Stimulated activated CD8-positive, alpha-beta memory T cell treated with anti-CD3 and anti-CD28 coated beads, Interleukin-12 subunit alpha, Interleukin-12 subunit beta, amount 100 ng/mL, for 24 hours (primary cell): ENCODE measurements around the gene SLK.

Experiments used
- DNase-seq: peaks from one replicate; pipeline ENCODE4 v3.0.0-alpha.2; 2020; ENCODE audit errors: extremely low read depth

Gene SLK

DNA sequence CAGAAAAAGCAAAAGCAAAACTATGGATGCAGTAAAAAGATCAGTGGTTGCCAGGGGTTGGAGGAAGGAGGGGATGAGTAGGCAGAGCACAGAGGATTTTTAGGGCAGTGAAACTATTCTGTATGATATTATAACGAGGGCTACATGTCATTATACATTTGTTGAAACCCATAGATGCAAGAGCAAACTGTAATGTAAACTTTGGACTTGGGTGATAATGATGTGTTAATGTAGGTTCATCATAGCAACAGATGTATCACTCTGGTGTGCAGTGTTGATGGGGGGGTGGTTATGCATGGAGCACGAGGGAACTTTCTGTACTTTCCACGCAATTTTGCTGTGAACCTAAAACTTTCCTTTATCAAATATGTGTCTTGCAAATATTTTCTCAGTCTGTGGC is 23.2 kb downstream of the SLK start:
- DNase-seq, result no peak

- no peak for DNase-seq
Measured at GRCh38 chr10:103990531-103990930, 23.6 kb downstream of the SLK start.

- DNase-seq, result no peak
Measured at GRCh38 chr10:103991393-103992128, 24.6 kb downstream of the SLK start.

GRCh38 chr10:103995134-103995533 is 28.2 kb downstream of the SLK start:
- DNase-seq, result no peak

DNA sequence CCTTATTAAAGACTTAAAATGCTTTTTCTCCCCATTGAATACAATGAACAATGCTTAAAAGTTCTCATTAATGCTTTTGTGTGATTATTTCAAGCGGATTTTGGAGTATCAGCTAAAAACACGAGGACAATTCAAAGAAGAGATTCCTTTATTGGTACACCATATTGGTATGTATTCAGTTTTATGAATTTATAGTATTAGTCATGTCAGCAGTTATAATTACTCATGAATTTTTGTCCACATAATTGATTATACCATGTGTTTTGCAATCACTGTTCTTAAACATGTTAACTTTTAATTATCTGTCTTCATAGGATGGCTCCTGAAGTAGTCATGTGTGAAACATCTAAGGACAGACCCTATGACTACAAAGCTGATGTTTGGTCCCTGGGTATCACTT is 31.9 kb downstream of the SLK start:
- DNase-seq, result no peak

GRCh38 chr10:104002911-104003310 is 36.0 kb downstream of the SLK start:
- no peak for DNase-seq

DNA sequence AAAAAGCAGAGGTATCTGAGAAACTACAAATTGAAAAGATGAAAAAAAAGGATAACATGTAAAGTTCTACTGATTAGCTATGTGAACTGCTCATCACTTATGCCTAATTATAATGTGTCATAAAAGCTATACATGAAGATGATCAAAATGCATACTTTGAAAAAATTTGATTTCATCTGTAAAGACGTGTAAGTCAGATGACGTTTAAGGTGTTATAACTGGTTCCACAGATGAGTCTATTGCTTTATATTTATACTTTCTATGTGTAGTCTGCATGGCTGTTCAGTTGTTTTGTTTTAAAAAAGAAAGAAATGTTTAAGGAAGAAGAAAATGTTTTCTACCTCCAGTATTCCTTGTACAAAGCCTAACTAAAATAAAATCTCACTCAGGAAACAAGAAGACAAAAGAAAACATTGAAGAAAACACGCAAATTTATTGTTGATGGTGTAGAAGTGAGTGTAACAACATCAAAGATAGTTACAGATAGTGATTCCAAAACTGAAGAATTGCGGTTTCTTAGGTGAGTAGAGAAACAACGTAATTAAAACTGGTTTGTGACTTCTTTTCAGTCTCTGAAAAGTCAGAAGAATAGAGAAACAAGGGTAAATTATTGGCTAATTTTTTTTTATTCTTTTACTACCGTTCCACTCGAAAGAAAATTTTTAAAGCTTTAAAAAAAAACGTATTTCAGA is 38.4 kb downstream of the SLK start:
- no peak for DNase-seq

- no peak for DNase-seq
Measured at GRCh38 chr10:104011904-104012303, 45.0 kb downstream of the SLK start.

DNA sequence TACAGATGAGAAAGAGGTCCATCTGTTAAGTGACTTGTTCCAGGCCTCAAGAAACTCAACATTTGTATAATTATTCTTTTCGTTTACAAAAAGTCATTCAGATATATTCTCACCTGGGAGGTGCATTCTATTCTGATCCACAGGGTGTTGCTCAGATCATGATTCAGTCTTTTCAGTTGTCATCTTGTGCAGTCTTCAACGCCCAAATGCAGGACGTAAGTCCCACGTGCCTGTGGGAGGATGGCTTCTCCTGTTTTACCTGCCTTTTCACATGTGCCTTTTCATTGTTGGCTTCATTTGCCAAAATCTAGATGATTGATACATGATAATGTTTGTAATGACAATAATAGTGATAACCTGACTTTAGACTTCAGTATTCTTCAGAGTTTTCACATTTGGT is 46.5 kb downstream of the SLK start:
- no peak for DNase-seq

GRCh38 chr10:104014176-104014575 is 47.2 kb downstream of the SLK start:
- no peak for DNase-seq

DNA sequence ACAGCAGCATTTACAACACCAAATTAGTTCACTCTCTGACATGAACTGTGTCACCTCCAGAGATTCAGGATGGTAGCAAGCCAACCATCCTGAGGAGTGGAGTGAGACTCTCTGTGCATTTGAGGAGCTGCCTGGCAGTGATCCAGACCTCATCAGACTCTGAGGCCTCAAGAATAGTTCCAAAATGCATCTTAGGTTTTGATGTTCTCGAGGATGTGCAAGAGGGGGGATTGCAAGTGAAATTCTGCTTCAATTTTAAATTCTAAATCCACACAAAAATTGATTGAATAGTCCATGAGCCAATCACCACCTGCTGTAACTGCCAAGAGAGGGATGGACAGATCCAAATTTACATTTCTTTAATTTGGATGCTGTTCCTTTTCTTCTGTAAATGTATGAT is 49.7 kb downstream of the SLK start:
- DNase-seq, result no peak

DNA sequence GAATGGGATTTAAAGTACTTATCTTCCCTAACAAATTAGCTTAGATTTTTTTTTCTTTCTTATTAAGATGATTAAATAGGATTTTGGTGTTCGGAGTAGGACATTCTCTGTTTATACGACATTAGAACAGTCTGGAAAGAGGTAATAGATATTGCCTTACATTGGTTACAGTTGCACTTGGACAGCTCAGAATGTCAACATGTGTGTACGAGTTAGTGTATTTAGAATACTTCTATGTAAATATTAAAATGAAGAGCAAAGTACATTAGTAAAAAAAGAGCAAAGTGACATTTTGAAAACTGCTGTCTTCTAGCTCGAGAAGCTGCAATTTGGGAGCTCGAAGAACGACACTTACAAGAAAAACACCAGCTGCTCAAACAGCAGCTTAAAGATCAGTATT is 51.5 kb downstream of the SLK start:
- DNase-seq, result no peak

DNA sequence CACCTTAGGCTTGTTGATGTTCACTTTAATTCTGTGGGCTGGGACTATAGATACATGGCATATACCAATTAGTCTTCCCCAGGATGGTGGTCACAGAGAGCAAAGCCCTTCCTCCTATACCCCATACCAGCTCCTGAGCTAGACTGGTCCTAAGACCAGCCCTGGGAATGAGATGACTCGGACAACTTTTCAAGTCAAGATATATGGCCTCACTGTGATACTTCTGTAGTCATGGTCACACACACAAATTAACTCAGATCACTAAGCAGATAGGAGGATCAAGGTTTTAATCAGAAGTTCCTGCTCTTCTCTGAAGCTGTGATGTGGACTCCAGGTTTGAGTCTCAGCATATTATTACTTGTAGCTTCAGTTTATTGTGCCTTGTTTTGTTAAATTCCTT is 53.1 kb downstream of the SLK start:
- no peak for DNase-seq

DNA sequence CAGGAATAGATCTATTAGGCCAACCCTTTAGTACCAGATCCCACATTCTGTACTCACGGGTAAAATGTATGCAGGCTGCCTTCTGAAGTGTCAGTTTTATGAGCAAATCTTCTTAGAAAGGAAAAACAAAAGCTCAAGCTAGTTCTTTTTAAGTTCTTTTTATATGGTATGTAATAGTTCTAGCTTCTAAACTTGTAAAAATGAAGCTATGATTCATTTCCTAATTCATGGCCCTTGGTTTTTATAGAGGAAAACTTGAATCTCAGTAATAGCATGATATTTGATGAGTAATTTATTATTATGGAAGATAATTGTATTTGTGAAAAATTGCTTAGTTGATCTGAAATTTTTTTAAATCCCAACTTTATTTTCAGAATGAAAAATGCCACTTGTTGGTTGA is 54.3 kb downstream of the SLK start:
- no peak for DNase-seq

DNA sequence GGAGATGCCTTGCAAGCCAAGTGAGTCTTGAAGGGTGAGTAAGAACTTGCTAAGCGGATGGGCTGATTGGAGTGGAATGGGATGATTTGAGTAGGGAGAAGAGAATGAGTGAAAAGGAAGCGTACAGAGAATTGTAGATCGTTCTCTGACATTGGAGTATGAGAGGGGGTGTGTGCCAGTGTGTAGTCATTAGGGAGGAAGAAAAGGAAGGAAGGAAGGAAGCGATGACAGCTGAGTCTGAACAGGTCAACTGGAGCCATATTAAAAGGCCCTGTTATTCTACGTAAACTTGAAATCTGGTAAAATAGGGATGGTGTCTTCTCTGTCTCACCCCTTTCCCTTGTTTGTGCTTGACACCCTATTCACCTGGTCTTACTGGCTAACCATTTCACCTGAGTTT is 55.1 kb downstream of the SLK start:
- DNase-seq, result no peak

DNA sequence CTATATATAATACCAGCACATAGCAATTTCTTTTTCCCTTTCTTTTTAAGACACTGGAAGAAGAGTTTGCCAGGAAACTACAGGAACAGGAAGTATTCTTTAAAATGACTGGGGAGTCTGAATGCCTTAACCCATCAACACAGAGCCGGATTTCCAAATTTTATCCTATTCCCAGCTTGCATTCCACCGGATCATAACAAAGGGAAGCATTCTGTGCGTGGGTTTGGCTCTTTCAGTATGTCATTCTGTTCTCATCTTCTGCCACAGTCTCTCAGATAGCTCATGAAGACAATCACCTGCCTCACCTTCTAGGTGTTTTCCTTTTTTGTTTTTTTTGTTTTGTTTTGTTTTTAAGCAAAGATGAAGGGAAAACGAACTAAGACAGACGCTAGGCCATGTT is 58.6 kb downstream of the SLK start:
- no peak for DNase-seq

DNA sequence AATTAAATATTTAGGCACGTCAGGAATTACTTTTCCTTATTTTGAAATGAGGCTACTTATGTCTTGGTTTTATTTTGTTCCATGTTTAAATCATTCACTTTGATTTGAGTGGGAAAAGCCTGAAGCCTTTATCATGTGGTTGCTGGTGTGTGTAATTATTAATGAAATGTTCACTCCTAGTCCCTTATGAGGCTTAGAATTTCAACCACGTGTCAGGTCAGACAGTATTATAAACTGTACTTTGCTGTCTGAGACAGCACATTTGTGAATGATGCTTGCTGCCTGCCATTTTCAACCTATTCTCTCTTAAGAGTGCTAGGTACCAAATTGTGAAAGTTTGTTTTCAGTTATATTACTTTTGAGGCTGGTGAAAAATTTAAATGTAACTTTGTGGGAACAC is 59.8 kb downstream of the SLK start:
- no peak for DNase-seq

DNA sequence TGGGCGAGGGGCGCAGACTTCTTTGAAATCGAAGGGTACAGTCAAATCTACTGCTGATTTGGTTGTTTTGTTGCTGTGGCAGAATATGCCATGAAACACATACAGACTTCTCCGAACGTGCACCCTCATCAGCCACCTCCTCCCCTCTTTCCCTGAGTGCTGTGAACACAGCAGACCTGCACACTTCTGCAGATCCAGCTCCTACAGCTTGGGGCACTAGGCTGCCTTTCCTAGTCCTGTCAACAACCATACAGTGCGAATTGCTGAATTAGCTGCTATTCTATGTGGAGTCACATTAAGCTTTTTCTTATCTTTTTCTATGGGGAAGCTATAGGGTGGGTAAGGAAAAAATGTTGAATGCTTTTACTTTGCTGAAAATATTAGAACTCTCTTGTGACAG is 61.2 kb downstream of the SLK start:
- no peak for DNase-seq

DNA sequence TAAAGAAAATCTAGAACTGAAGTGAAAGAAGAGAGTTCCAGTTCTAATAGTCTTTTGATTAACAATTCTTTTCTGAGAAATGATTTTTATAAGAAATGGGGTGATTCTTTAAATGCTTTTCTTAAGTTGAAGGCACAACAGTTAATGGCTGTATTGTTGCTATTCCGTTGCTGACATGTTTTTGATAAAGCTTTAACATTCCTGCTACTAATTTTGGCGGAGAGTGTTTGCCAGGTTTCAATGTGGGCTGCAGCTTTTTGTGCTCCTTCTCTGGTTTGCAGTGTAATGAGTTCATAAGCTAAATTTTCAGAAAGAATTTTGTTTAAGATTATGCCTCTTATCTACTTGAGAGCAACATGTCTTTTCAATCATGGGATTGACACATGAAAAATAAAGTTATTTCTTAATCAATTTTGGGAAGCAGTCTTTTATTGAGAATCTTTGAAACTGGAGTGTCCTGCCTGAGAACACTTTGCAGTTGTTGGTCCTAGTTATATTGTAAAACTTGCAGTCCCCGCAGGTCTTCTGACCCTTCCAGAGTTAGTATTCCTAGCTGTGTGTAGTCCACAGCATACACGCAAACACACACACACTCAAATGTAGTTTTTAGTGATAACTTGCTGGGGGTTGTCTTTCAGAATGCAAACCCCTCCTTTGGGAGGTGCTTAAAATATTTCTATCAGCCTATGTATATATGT is 62.0 kb downstream of the SLK start:
- no peak for DNase-seq

- no peak for DNase-seq
Measured at GRCh38 chr10:104029521-104029860, 62.6 kb downstream of the SLK start.

- DNase-seq, result no peak
Measured at GRCh38 chr10:104031631-104032030, 64.7 kb downstream of the SLK start.

- DNase-seq, result no peak
Measured at GRCh38 chr10:104032144-104032775, 65.3 kb downstream of the SLK start.
